Stimulated activated CD8-positive, alpha-beta memory T cell treated with anti-CD3 and anti-CD28 coated beads, Interleukin-12 subunit alpha, Interleukin-12 subunit beta, amount 100 ng/mL, for 1 hour (primary cell): ENCODE data around the gene DUSP2.
"Not testable (repeated sequence)": the region's sequence is repeated elsewhere in the genome, so short reads cannot be mapped to it uniquely, and the experiment has no call there.

Experiments used
- DNase-seq: peaks from one replicate; pipeline ENCODE4 v3.0.0-alpha.2; 2020; ENCODE audit warnings: low read depth

Gene DUSP2

GRCh38 chr2:96146881-96147592 lies 1.8 kb upstream of the DUSP2 start:
- no peak for DNase-seq

- peak; percentile 72 for DNase-seq
Measured at GRCh38 chr2:96146153-96146880, 1.1 kb upstream of the DUSP2 start.

GRCh38 chr2:96145848-96146152 lies 560 bp upstream of the DUSP2 start:
- no peak for DNase-seq

- no peak for DNase-seq
Measured at GRCh38 chr2:96144481-96145035, 682 bp downstream of the DUSP2 start.

- no peak for DNase-seq
Measured at GRCh38 chr2:96143848-96144480, 1.3 kb downstream of the DUSP2 start.

- no peak for DNase-seq
Measured at GRCh38 chr2:96143231-96143847, 1.9 kb downstream of the DUSP2 start.

- DNase-seq, result peak; percentile 76
Measured at GRCh38 chr2:96142217-96143113, 2.8 kb downstream of the DUSP2 start.

- DNase-seq, result not testable (repeated sequence)
Measured at GRCh38 chr2:96141624-96141967, 3.6 kb downstream of the DUSP2 start.

GRCh38 chr2:96140941-96141623 lies 4.2 kb downstream of the DUSP2 start:
- no peak for DNase-seq

- no peak for DNase-seq
Measured at GRCh38 chr2:96139181-96139758, 6.0 kb downstream of the DUSP2 start.

- no peak for DNase-seq
Measured at GRCh38 chr2:96138179-96139145, 6.8 kb downstream of the DUSP2 start, which contains the start of gene ASTL. Gene ASTL, minus strand, starts transcription at chr2:96138502. Its CDS starts 66 bp downstream, at chr2:96138436.

- DNase-seq, result no peak
Measured at GRCh38 chr2:96137321-96138178, 7.7 kb downstream of the DUSP2 start.

- no peak for DNase-seq
Measured at GRCh38 chr2:96136129-96136720, 9.0 kb downstream of the DUSP2 start.

- DNase-seq, result no peak
Measured at GRCh38 chr2:96135621-96136020, 9.6 kb downstream of the DUSP2 start.

- DNase-seq, result no peak
Measured at GRCh38 chr2:96135171-96135570, 10.1 kb downstream of the DUSP2 start.

GRCh38 chr2:96134421-96134820 lies 10.8 kb downstream of the DUSP2 start:
- DNase-seq, result no peak

GRCh38 chr2:96131813-96132745 lies 13.2 kb downstream of the DUSP2 start:
- DNase-seq, result no peak
